GM18951 (cell line): Measurements from ENCODE around the gene FBXO24.

Experiments
- POLR2A ChIP-seq: IDR thresholded peaks from 4 replicates; pipeline ENCODE4 v1.6.1; 2011; ENCODE audit warnings: mild to moderate bottlenecking; ENCODE audit not compliant: insufficient read length, insufficient read depth; ENCODE audit errors: extremely low read depth
- in situ Hi-C: fragments of 300-500 bp; cut with MboI; formaldehyde crosslinking; loops from one replicate; pipeline ENCODE4 v1.12.0; 2022; ENCODE audit warnings: low sequenced_read_pairs, mixed read lengths, inconsistent platforms; ENCODE audit not compliant: unreplicated experiment

Gene FBXO24

DNA sequence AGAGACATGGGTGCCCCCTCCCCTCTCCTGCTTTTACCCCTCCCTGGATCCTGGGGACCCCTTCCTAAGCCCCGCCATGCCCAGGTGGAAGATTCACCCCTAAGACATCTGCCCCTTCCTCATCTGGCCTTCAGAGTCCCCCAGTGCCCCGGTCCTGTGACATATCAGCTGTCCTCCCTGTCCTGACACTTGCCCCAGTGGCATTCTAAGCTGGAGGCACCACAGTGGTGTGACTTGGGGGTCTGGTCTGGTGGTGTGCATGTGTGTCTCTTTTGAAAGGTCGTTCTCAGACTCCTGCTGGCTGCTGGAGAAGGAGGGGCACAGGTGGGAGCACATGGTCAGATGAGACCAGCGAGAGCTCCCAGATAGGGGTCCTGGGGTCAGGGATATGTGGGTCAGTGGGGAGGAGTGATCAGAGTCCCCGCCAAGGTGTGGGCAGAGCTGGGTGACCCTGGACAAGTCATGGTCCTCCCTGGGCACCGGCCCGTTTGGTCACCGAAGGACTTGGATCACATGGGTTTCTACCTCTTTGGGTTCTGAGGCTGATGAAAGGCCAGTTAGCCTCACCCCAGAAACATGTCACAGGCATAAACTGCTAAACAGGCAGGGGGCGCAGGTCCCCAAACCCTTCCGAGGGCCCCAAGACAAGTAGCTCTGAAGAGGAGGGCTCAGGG lies 55.9 kb downstream of the FBXO24 start:
- in situ Hi-C loops = no loop called here
- TF ChIP-seq POLR2A = no peak

- in situ Hi-C loops = no loop called here
- no peak for TF ChIP-seq POLR2A
Observed at GRCh38 chr7:100642534-100642907, 56.4 kb downstream of the FBXO24 start.

GRCh38 chr7:100649826-100650565 lies 63.9 kb downstream of the FBXO24 start:
- TF ChIP-seq POLR2A = no peak
- in situ Hi-C loops = no loop called here
